ENCODE results near the gene CSRP2. TPM values are rescaled to one million over a fixed set of nuclear protein-coding genes. Genes with fewer than 3 reads are reported as not detected.

Gene CSRP2
- polyA plus RNA-seq, 2 donors: 33.6 to 91.5 TPM

- Histone ChIP-seq H3K27me3 (ENCODE audit: control insufficient read depth in 1 of 2, insufficient read depth in 2 of 2, low read length in 2 of 2) (no peaks in the 10 kb centered on the region), H3K9me3 (ENCODE audit: control insufficient read depth in 2 of 2, insufficient read depth in 1 of 2, low read depth in 1 of 2, low read length in 1 of 2) (peaks cover 0 to 5% of the 10 kb centered on the region in 2 donors), H3K4me3 (ENCODE audit: low read depth in 1 of 2, low read length in 2 of 2) (peak overlapping the region in 1 of 2 donors; percentile 71), H3K4me1 (ENCODE audit: control insufficient read depth in 2 of 2, insufficient read depth in 2 of 2, low read length in 1 of 2) (peaks cover 2 to 4% of the 10 kb centered on the region in 2 donors), H3K27ac (ENCODE audit: low read depth in 2 of 2, low read length in 1 of 2) (peak overlapping the region; percentile 66 to 94), H3K36me3 (ENCODE audit: control insufficient read depth in 2 of 2, insufficient read depth in 2 of 2, low read length in 1 of 2) (no peaks in the 10 kb centered on the region)
- 42 to 45% methylated on average over 13 of the region's 13 CpGs for WGBS, 2 donors
Measured at GRCh38 chr12:76879710-76880518, 1.1 kb upstream of the CSRP2 start.

DNA sequence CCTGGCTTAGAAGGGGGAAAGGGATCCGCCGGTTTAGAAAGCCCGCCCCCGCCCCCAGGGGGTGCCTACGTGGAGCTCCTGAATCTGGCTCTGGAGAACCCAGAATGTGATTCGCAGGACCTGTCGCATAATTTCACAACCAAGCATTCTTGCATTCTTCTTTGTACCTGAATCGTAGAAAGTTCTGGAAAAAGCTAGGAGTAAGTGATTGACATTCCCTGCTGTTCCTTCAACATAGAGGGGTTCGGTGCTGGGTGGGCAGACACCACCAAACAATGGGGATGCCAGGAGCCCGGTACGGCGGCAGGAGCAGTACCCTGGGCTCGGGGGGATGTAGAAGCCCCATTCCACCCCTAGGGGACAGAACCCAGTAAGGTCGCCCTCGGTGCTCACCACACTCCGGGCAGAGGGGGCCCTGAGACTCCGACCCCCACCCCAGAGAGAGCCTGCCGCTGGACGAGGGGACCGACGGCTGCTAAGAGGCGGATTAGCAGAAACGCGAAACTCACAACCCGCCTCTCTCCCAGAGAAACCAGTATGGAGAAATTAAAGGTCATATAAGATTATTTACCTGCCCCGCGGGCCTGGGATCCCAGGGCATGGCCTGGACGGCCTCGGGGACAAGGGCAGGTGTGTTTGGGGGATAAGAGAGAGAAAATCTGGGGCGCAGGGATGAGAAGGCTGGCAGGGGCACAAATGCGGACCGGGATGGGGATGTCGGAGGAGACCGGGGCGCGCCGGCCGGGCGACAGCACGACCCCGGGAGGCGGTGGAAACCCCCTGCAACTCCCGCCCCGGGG lies 520 bp downstream of the CSRP2 start:
- H3K27ac ChIP-seq (ENCODE audit: low read depth in 2 of 2, low read length in 1 of 2): peak overlapping the region; percentile 71 to 80

GRCh38 chr12:76876696-76877229 lies 2.1 kb downstream of the CSRP2 start:
- peak overlapping the region; percentile 76 to 83 for H3K27ac ChIP-seq (ENCODE audit: low read depth in 2 of 2, low read length in 1 of 2)

More for the DNA sequence above, 520 bp downstream of the CSRP2 start:
- H3K9me3 ChIP-seq (ENCODE audit: control insufficient read depth in 2 of 2, insufficient read depth in 1 of 2, low read depth in 1 of 2, low read length in 1 of 2): peaks cover 0 to 2% of the 10 kb centered on the region in 2 donors
- no peaks in the 10 kb centered on the region for H3K27me3 ChIP-seq (ENCODE audit: control insufficient read depth in 1 of 2, insufficient read depth in 2 of 2, low read length in 2 of 2)
- H3K4me3 ChIP-seq (ENCODE audit: low read depth in 1 of 2, low read length in 2 of 2): peak overlapping the region; percentile 64 to 71
- 0 to 1% methylated on average over 43 to 44 of the region's 44 CpGs for WGBS, 2 donors
- H3K36me3 ChIP-seq (ENCODE audit: control insufficient read depth in 2 of 2, insufficient read depth in 2 of 2, low read length in 1 of 2): no peaks in the 10 kb centered on the region
- H3K4me1 ChIP-seq (ENCODE audit: control insufficient read depth in 2 of 2, insufficient read depth in 2 of 2, low read length in 1 of 2): peaks cover 2 to 4% of the 10 kb centered on the region in 2 donors

DNA sequence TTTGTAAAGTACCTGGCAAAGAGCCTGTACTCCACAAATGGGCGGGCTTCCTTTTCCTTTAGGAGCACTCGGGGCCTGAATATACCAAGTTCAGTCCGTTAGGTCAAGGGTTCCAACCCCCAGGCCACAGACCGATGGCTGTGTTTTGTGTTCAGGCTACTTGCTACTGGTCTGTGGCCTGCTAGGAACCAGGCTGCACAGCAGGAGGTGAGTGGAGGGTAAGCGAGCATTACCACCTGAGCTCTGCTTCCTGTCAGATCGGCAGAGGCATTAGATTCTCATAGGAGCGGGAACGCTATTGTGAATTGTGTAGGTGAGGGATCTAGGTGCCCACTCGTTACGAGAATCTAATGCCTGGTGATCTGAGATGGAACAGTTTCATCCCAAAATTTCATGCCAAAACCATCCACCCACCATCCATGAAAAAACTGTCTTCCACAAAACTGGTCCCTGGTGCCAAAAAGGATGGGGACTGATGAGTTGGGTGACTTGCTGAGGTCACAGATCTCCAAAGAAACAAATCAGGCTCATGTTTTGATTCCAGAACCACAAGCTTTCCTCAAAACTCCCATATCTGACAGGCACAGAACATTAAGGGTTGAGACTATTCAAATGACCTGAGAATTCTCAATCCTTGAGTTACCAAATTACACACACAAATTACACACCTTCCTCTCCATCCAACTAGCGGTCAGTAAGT lies 4.2 kb downstream of the CSRP2 start:
- Histone ChIP-seq H3K27ac (ENCODE audit: low read depth in 2 of 2, low read length in 1 of 2) (peak overlapping the region in 1 of 2 donors; percentile 68), H3K9me3 (ENCODE audit: control insufficient read depth in 2 of 2, insufficient read depth in 1 of 2, low read depth in 1 of 2, low read length in 1 of 2) (no peaks in the 10 kb centered on the region), H3K27me3 (ENCODE audit: control insufficient read depth in 1 of 2, insufficient read depth in 2 of 2, low read length in 2 of 2) (no peaks in the 10 kb centered on the region), H3K36me3 (ENCODE audit: control insufficient read depth in 2 of 2, insufficient read depth in 2 of 2, low read length in 1 of 2) (no peaks in the 10 kb centered on the region), H3K4me1 (ENCODE audit: control insufficient read depth in 2 of 2, insufficient read depth in 2 of 2, low read length in 1 of 2) (peaks cover 5% of the 10 kb centered on the region in 2 donors), H3K4me3 (ENCODE audit: low read depth in 1 of 2, low read length in 2 of 2) (no peak overlapping the region)
- 63 to 67% methylated on average over 11 of the region's 11 CpGs for WGBS, 2 donors

More at GRCh38 chr12:76876696-76877229, 2.1 kb downstream of the CSRP2 start:
- Histone ChIP-seq H3K27me3 (ENCODE audit: control insufficient read depth in 1 of 2, insufficient read depth in 2 of 2, low read length in 2 of 2) (no peaks in the 10 kb centered on the region), H3K9me3 (ENCODE audit: control insufficient read depth in 2 of 2, insufficient read depth in 1 of 2, low read depth in 1 of 2, low read length in 1 of 2) (no peaks in the 10 kb centered on the region), H3K4me3 (ENCODE audit: low read depth in 1 of 2, low read length in 2 of 2) (peak overlapping the region in 1 of 2 donors; percentile 71), H3K36me3 (ENCODE audit: control insufficient read depth in 2 of 2, insufficient read depth in 2 of 2, low read length in 1 of 2) (no peaks in the 10 kb centered on the region), H3K4me1 (ENCODE audit: control insufficient read depth in 2 of 2, insufficient read depth in 2 of 2, low read length in 1 of 2) (peaks cover 4 to 5% of the 10 kb centered on the region in 2 donors)
- WGBS, 2 donors: 52 to 54% methylated on average over 2 of the region's 2 CpGs

- no peaks in the 10 kb centered on the region for H3K27me3 ChIP-seq (ENCODE audit: control insufficient read depth in 1 of 2, insufficient read depth in 2 of 2, low read length in 2 of 2)
- no peak overlapping the region for H3K27ac ChIP-seq (ENCODE audit: low read depth in 2 of 2, low read length in 1 of 2)
- 34 to 38% methylated on average over 3 of the region's 3 CpGs for WGBS, 2 donors
- no peaks in the 10 kb centered on the region for H3K9me3 ChIP-seq (ENCODE audit: control insufficient read depth in 2 of 2, insufficient read depth in 1 of 2, low read depth in 1 of 2, low read length in 1 of 2)
- no peaks in the 10 kb centered on the region for H3K36me3 ChIP-seq (ENCODE audit: control insufficient read depth in 2 of 2, insufficient read depth in 2 of 2, low read length in 1 of 2)
- no peak overlapping the region for H3K4me3 ChIP-seq (ENCODE audit: low read depth in 1 of 2, low read length in 2 of 2)
- peaks cover 5% of the 10 kb centered on the region in 2 donors for H3K4me1 ChIP-seq (ENCODE audit: control insufficient read depth in 2 of 2, insufficient read depth in 2 of 2, low read length in 1 of 2)
Measured at GRCh38 chr12:76874027-76874426, 4.8 kb downstream of the CSRP2 start.

- Histone ChIP-seq H3K27ac (ENCODE audit: low read depth in 2 of 2, low read length in 1 of 2) (peak overlapping the region in 1 of 2 donors; percentile 55), H3K4me1 (ENCODE audit: control insufficient read depth in 2 of 2, insufficient read depth in 2 of 2, low read length in 1 of 2) (peaks cover 3 to 5% of the 10 kb centered on the region in 2 donors)
- 68 to 70% methylated on average over 5 of the region's 5 CpGs for WGBS, 2 donors
Measured at GRCh38 chr12:76872415-76872814, 6.4 kb downstream of the CSRP2 start.

GRCh38 chr12:76871742-76872141 lies 7.1 kb downstream of the CSRP2 start:
- H3K4me1 ChIP-seq (ENCODE audit: control insufficient read depth in 2 of 2, insufficient read depth in 2 of 2, low read length in 1 of 2): peaks cover 3 to 5% of the 10 kb centered on the region in 2 donors
- no peaks in the 10 kb centered on the region for H3K9me3 ChIP-seq (ENCODE audit: control insufficient read depth in 2 of 2, insufficient read depth in 1 of 2, low read depth in 1 of 2, low read length in 1 of 2)
- 40 to 50% methylated on average over 3 of the region's 3 CpGs for WGBS, 2 donors
- no peak overlapping the region for H3K4me3 ChIP-seq (ENCODE audit: low read depth in 1 of 2, low read length in 2 of 2)
- no peak overlapping the region for H3K27ac ChIP-seq (ENCODE audit: low read depth in 2 of 2, low read length in 1 of 2)
- no peaks in the 10 kb centered on the region for H3K36me3 ChIP-seq (ENCODE audit: control insufficient read depth in 2 of 2, insufficient read depth in 2 of 2, low read length in 1 of 2)
- H3K27me3 ChIP-seq (ENCODE audit: control insufficient read depth in 1 of 2, insufficient read depth in 2 of 2, low read length in 2 of 2): no peaks in the 10 kb centered on the region

More at GRCh38 chr12:76872415-76872814, 6.4 kb downstream of the CSRP2 start:
- H3K27me3 ChIP-seq (ENCODE audit: control insufficient read depth in 1 of 2, insufficient read depth in 2 of 2, low read length in 2 of 2): no peaks in the 10 kb centered on the region
- H3K9me3 ChIP-seq (ENCODE audit: control insufficient read depth in 2 of 2, insufficient read depth in 1 of 2, low read depth in 1 of 2, low read length in 1 of 2): no peaks in the 10 kb centered on the region
- H3K4me3 ChIP-seq (ENCODE audit: low read depth in 1 of 2, low read length in 2 of 2): no peak overlapping the region
- H3K36me3 ChIP-seq (ENCODE audit: control insufficient read depth in 2 of 2, insufficient read depth in 2 of 2, low read length in 1 of 2): no peaks in the 10 kb centered on the region

DNA sequence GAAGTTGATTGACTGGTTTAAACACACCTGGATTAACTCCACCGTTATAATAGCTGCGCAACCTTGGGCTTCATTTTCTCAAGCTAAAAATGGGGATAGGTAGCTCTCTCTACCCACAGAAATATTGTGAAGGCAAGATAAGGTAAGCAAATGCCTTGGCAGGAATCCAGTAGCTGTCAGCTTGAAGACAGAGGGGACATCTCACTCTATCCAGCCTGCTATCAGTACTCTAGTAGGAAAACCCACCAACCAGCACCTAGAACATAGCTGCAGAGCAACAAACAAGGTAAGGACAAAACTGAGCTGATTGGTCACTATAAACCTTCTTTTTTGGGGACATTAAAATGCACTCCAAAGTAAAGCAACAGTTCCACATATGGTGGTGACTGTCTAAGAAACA lies 7.7 kb downstream of the CSRP2 start:
- Histone ChIP-seq H3K27me3 (ENCODE audit: control insufficient read depth in 1 of 2, insufficient read depth in 2 of 2, low read length in 2 of 2) (no peaks in the 10 kb centered on the region), H3K27ac (ENCODE audit: low read depth in 2 of 2, low read length in 1 of 2) (no peak overlapping the region), H3K36me3 (ENCODE audit: control insufficient read depth in 2 of 2, insufficient read depth in 2 of 2, low read length in 1 of 2) (no peaks in the 10 kb centered on the region), H3K4me3 (ENCODE audit: low read depth in 1 of 2, low read length in 2 of 2) (no peak overlapping the region), H3K9me3 (ENCODE audit: control insufficient read depth in 2 of 2, insufficient read depth in 1 of 2, low read depth in 1 of 2, low read length in 1 of 2) (no peaks in the 10 kb centered on the region), H3K4me1 (ENCODE audit: control insufficient read depth in 2 of 2, insufficient read depth in 2 of 2, low read length in 1 of 2) (peaks cover 2 to 3% of the 10 kb centered on the region in 2 donors)
- 52 to 72% methylated on average over 2 of the region's 2 CpGs for WGBS, 2 donors

GRCh38 chr12:76866726-76867125 lies 12.1 kb downstream of the CSRP2 start:
- peaks cover 2 to 3% of the 10 kb centered on the region in 2 donors for H3K36me3 ChIP-seq (ENCODE audit: control insufficient read depth in 2 of 2, insufficient read depth in 2 of 2, low read length in 1 of 2)
- no peaks in the 10 kb centered on the region for H3K9me3 ChIP-seq (ENCODE audit: control insufficient read depth in 2 of 2, insufficient read depth in 1 of 2, low read depth in 1 of 2, low read length in 1 of 2)
- no peak overlapping the region for H3K4me3 ChIP-seq (ENCODE audit: low read depth in 1 of 2, low read length in 2 of 2)
- H3K4me1 ChIP-seq (ENCODE audit: control insufficient read depth in 2 of 2, insufficient read depth in 2 of 2, low read length in 1 of 2): peaks cover 0 to 2% of the 10 kb centered on the region in 2 donors
- WGBS, 2 donors: 48 to 57% methylated on average over 8 of the region's 8 CpGs
- no peaks in the 10 kb centered on the region for H3K27me3 ChIP-seq (ENCODE audit: control insufficient read depth in 1 of 2, insufficient read depth in 2 of 2, low read length in 2 of 2)
- no peak overlapping the region for H3K27ac ChIP-seq (ENCODE audit: low read depth in 2 of 2, low read length in 1 of 2)
